Measurements from ENCODE around the gene RPL22L1.
"Not testable (repeated sequence)": the region's sequence is repeated elsewhere in the genome, so short reads cannot be mapped to it uniquely, and the experiment has no call there.

DNA sequence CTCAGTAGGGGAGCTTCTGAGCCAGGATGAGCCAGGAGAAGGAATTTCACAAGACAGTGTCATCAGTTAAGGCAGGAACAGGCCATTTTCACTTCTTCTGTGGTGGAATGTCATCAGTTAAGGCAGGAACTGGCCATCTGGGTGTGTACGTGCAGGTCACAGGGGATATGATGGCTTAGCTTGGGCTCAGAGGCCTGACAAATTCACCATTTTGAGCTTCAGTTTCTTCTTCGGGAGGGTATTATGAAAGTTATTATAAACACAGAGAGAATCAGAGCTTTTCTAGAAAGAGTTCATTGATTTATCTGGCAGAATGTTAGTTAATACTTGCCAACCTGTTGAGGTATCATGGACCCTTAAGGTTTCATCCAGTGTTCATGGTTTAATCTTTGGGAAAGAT is 46.4 kb downstream of the RPL22L1 start:
- TF ChIP-seq CTCF (conservative IDR thresholded peaks at IDR 0.05); EZH2 (IDR thresholded peaks at IDR 0.05; ENCODE audit: low read depth): not testable (repeated sequence)

Measured in PC-9 (cell line).